Suprapubic skin (tissue), 3 donors: Measurements from ENCODE around the gene RASA3.

ENCODE experiments used
- CTCF ChIP-seq, 2 donors: fragments of 200-600 bp in 1 of 2; fragments of 450-650 bp in 1 of 2; sonication (generic) in 1 of 2; IDR thresholded peaks; one replicate each; pipeline ENCODE4 v1.5.1; 2016 to 2019; ENCODE audit warnings: antibody characterized with exemption in 2 of 2, mild to moderate bottlenecking in 1 of 2, moderate library complexity in 1 of 2
- POLR2AphosphoS5 ChIP-seq, 3 donors: sonication (generic); formaldehyde crosslinking; IDR thresholded peaks; one replicate each; pipeline ENCODE4 v1.6.1; 2017; ENCODE audit warnings: antibody characterized with exemption in 3 of 3

DNA sequence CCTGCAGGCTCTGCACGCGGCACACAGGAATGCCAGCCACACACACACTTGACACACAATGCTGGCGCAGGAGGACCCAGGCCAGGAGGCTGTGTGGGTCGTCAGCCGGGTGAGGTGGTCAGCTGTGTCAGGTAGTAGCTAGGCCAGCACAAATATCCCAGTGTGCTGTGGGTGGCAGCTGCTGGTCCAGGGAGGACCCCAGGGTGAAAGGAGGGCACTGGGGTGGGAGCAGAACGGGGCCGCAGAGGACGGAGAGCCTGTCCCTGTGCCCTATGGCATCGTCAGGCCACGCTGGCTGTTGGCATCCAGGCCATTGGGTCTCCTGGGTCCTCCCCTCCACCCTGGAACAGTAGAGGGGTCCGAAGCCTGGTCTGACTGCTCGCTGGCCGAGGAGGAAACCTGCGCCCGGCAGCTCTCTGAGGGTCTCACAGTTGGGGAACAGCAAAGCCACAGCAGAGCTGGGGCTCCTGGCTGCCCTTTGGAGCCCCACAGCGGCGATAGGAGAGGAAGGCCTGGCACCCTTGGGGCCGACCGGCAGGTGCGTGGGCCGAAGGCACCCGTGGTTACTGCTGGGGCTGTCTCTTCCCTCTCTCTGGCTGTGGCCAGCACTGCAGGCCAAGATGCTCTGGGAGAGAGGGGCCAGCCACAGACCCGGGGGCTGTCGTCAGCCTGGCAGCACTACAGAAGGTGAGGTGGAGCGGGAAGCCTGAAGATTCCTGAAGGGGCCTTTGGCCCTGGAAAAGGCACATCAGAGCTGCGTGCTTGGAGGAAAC is 185.8 kb downstream of the RASA3 start:
- no peak for TF ChIP-seq CTCF (IDR thresholded peaks at IDR 0.05)
- no peak for TF ChIP-seq POLR2AphosphoS5 (IDR thresholded peaks at IDR 0.05)
